Measurements from ENCODE around the gene PRDM2. TPM values are rescaled to one million over a fixed set of nuclear protein-coding genes. Genes with fewer than 3 reads are reported as not detected.
"Not testable (repeated sequence)": the region's sequence is repeated elsewhere in the genome, so short reads cannot be mapped to it uniquely, and the experiment has no call there.

Gene PRDM2
- 50.3 TPM for polyA plus RNA-seq

- Mint-ChIP-seq H3K4me3 (peak within 1 kb of the TSS; percentile 93 to 98 (median 97)), H3K4me1 (peaks cover 25 to 39% (median 36%) of the 10 kb centered on the region in 3 donors), H3K36me3 (peaks cover 6% of the 10 kb centered on the region), H3K9me3 (peaks cover 2 to 11% (median 4%) of the 10 kb centered on the region in 3 donors), H3K27ac (peak within 1 kb of the TSS; percentile 100), H3K27me3 (no peaks in the 10 kb centered on the region)
Measured at GRCh38 chr1:13699936-13700520, at the start of gene PRDM2. Gene PRDM2, plus strand, starts transcription at chr1:13700188. Its CDS starts 15,418 bp downstream, at chr1:13715606.

- Mint-ChIP-seq H3K4me3 (no peak overlapping the region), H3K27ac (no peak overlapping the region), H3K27me3 (peaks cover 2% of the 10 kb centered on the region), H3K36me3 (no peaks in the 10 kb centered on the region), H3K9me3 (peaks cover 0 to 4% (median 0%) of the 10 kb centered on the region in 3 donors), H3K4me1 (peaks cover 0 to 2% (median 0%) of the 10 kb centered on the region in 3 donors)
Measured at GRCh38 chr1:13651279-13651678, 48.7 kb upstream of the PRDM2 start.

- peaks cover 0 to 4% (median 0%) of the 10 kb centered on the region in 3 donors for H3K9me3 Mint-ChIP-seq
- H3K27me3 Mint-ChIP-seq: peaks cover 2% of the 10 kb centered on the region
Measured at GRCh38 chr1:13652238-13652637, 47.8 kb upstream of the PRDM2 start.

GRCh38 chr1:13661539-13661938 lies 38.4 kb upstream of the PRDM2 start:
- H3K4me1 Mint-ChIP-seq: peaks cover 11 to 12% (median 12%) of the 10 kb centered on the region in 3 donors
- peaks cover 1% of the 10 kb centered on the region for H3K36me3 Mint-ChIP-seq
- peaks cover 2% of the 10 kb centered on the region for H3K27me3 Mint-ChIP-seq
- H3K9me3 Mint-ChIP-seq: peaks cover 0 to 3% (median 2%) of the 10 kb centered on the region in 3 donors
- no peak overlapping the region for H3K4me3 Mint-ChIP-seq
- no peak overlapping the region for H3K27ac Mint-ChIP-seq

More at GRCh38 chr1:13652238-13652637, 47.8 kb upstream of the PRDM2 start:
- no peak overlapping the region for H3K27ac Mint-ChIP-seq
- no peaks in the 10 kb centered on the region for H3K36me3 Mint-ChIP-seq
- no peak overlapping the region for H3K4me3 Mint-ChIP-seq
- H3K4me1 Mint-ChIP-seq: no peaks in the 10 kb centered on the region

- no peak overlapping the region for H3K4me3 Mint-ChIP-seq
- H3K9me3 Mint-ChIP-seq: peaks cover 0 to 3% (median 2%) of the 10 kb centered on the region in 3 donors
- H3K27ac Mint-ChIP-seq: no peak overlapping the region
- peaks cover 2% of the 10 kb centered on the region for H3K27me3 Mint-ChIP-seq
- peaks cover 15 to 20% (median 17%) of the 10 kb centered on the region in 3 donors for H3K4me1 Mint-ChIP-seq
- peaks cover 1% of the 10 kb centered on the region for H3K36me3 Mint-ChIP-seq
Measured at GRCh38 chr1:13662493-13662892, 37.5 kb upstream of the PRDM2 start.

- Mint-ChIP-seq H3K27me3 (peaks cover 2% of the 10 kb centered on the region), H3K36me3 (peaks cover 1% of the 10 kb centered on the region), H3K4me3 (no peak overlapping the region), H3K4me1 (peaks cover 26 to 31% (median 28%) of the 10 kb centered on the region in 3 donors), H3K27ac (peak overlapping the region in 2 of 3 donors; percentile 21 to 60), H3K9me3 (peaks cover 0 to 5% (median 2%) of the 10 kb centered on the region in 3 donors)
Measured at GRCh38 chr1:13663969-13664368, 36.0 kb upstream of the PRDM2 start.

GRCh38 chr1:13664451-13664850 lies 35.5 kb upstream of the PRDM2 start:
- Mint-ChIP-seq H3K9me3 (peaks cover 0 to 2% (median under 1%) of the 10 kb centered on the region in 3 donors), H3K27ac (peak overlapping the region in 1 of 3 donors; percentile 4), H3K27me3 (no peaks in the 10 kb centered on the region), H3K36me3 (peaks cover 1% of the 10 kb centered on the region), H3K4me3 (peak overlapping the region in 1 of 4 donors; percentile 17), H3K4me1 (peaks cover 27 to 32% (median 28%) of the 10 kb centered on the region in 3 donors)

- peak overlapping the region; percentile 93 to 99 (median 95) for H3K27ac Mint-ChIP-seq
- no peaks in the 10 kb centered on the region for H3K36me3 Mint-ChIP-seq
- peak overlapping the region in 3 of 4 donors; percentile 72 to 92 (median 90) for H3K4me3 Mint-ChIP-seq
- no peaks in the 10 kb centered on the region for H3K27me3 Mint-ChIP-seq
- H3K9me3 Mint-ChIP-seq: peaks cover 0 to 2% (median 0%) of the 10 kb centered on the region in 3 donors
- H3K4me1 Mint-ChIP-seq: peaks cover 27 to 32% (median 28%) of the 10 kb centered on the region in 3 donors
Measured at GRCh38 chr1:13666317-13666716, 33.7 kb upstream of the PRDM2 start.

GRCh38 chr1:13667691-13668090 lies 32.3 kb upstream of the PRDM2 start:
- H3K9me3 Mint-ChIP-seq: peaks cover 0 to 2% (median 0%) of the 10 kb centered on the region in 3 donors
- H3K27me3 Mint-ChIP-seq: no peaks in the 10 kb centered on the region
- H3K4me1 Mint-ChIP-seq: peaks cover 27 to 32% (median 28%) of the 10 kb centered on the region in 3 donors
- no peaks in the 10 kb centered on the region for H3K36me3 Mint-ChIP-seq
- H3K27ac Mint-ChIP-seq: peak overlapping the region; percentile 95 to 99 (median 97)
- peak overlapping the region; percentile 73 to 90 (median 84) for H3K4me3 Mint-ChIP-seq

GRCh38 chr1:13674377-13674776 lies 25.6 kb upstream of the PRDM2 start:
- no peak overlapping the region for H3K27ac Mint-ChIP-seq
- peak overlapping the region in 2 of 4 donors; percentile 21 to 83 for H3K4me3 Mint-ChIP-seq
- H3K4me1 Mint-ChIP-seq: peaks cover 13 to 25% (median 17%) of the 10 kb centered on the region in 3 donors
- H3K9me3 Mint-ChIP-seq: no peaks in the 10 kb centered on the region
- no peaks in the 10 kb centered on the region for H3K27me3 Mint-ChIP-seq
- no peaks in the 10 kb centered on the region for H3K36me3 Mint-ChIP-seq

GRCh38 chr1:13675151-13675651 lies 24.8 kb upstream of the PRDM2 start:
- Mint-ChIP-seq H3K36me3 (no peaks in the 10 kb centered on the region), H3K27me3 (no peaks in the 10 kb centered on the region), H3K9me3 (no peaks in the 10 kb centered on the region), H3K4me3 (peak overlapping the region in 2 of 4 donors; percentile 55 to 56), H3K4me1 (peaks cover 13 to 25% (median 17%) of the 10 kb centered on the region in 3 donors), H3K27ac (no peak overlapping the region)

- Mint-ChIP-seq H3K9me3 (no peaks in the 10 kb centered on the region), H3K27ac (peak overlapping the region in 1 of 3 donors; percentile 44), H3K4me1 (peaks cover 13 to 29% (median 25%) of the 10 kb centered on the region in 3 donors), H3K27me3 (peaks cover 1% of the 10 kb centered on the region), H3K36me3 (no peaks in the 10 kb centered on the region), H3K4me3 (no peak overlapping the region)
Measured at GRCh38 chr1:13677896-13678295, 22.1 kb upstream of the PRDM2 start.

GRCh38 chr1:13679651-13680050 lies 20.3 kb upstream of the PRDM2 start:
- H3K4me1 Mint-ChIP-seq: peaks cover 9 to 21% (median 18%) of the 10 kb centered on the region in 3 donors
- H3K4me3 Mint-ChIP-seq: no peak overlapping the region
- no peaks in the 10 kb centered on the region for H3K36me3 Mint-ChIP-seq
- peaks cover 1% of the 10 kb centered on the region for H3K27me3 Mint-ChIP-seq
- no peaks in the 10 kb centered on the region for H3K9me3 Mint-ChIP-seq
- no peak overlapping the region for H3K27ac Mint-ChIP-seq

- not testable (repeated sequence) for H3K36me3 Mint-ChIP-seq, H3K27me3 Mint-ChIP-seq, H3K9me3 Mint-ChIP-seq, H3K4me3 Mint-ChIP-seq, H3K27ac Mint-ChIP-seq
- peaks cover 2 to 12% (median 9%) of the 10 kb centered on the region in 3 donors for H3K4me1 Mint-ChIP-seq
Measured at GRCh38 chr1:13680609-13681008, 19.4 kb upstream of the PRDM2 start.

GRCh38 chr1:13681921-13682320 lies 18.1 kb upstream of the PRDM2 start:
- Mint-ChIP-seq H3K27me3 (peaks cover 1% of the 10 kb centered on the region), H3K4me3 (no peak overlapping the region), H3K27ac (no peak overlapping the region), H3K9me3 (no peaks in the 10 kb centered on the region), H3K36me3 (peaks cover 1% of the 10 kb centered on the region), H3K4me1 (peaks cover 2 to 8% (median 6%) of the 10 kb centered on the region in 3 donors)
